ENCODE results near the gene CPO.

DNA sequence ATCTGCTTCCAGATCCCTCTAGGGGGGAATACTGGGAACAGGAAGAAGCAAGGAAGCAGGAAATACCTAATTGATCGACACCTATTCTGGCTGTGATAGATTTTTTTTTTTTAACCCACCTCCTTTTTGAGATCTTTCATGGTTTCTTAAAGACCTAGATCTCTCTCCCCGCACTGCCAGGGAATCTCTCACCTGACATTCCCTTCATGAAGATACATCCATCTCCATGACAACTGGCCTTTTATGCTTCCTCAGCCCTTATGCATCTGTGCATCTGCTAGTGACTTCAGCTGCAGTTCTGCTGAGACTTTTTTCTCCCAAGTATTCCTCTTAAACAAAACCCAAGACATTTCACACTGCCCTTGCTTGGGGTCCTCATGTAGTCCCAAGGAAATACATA, 21.1 kb upstream of the CPO start:
- TF ChIP-seq, protein P1, sequence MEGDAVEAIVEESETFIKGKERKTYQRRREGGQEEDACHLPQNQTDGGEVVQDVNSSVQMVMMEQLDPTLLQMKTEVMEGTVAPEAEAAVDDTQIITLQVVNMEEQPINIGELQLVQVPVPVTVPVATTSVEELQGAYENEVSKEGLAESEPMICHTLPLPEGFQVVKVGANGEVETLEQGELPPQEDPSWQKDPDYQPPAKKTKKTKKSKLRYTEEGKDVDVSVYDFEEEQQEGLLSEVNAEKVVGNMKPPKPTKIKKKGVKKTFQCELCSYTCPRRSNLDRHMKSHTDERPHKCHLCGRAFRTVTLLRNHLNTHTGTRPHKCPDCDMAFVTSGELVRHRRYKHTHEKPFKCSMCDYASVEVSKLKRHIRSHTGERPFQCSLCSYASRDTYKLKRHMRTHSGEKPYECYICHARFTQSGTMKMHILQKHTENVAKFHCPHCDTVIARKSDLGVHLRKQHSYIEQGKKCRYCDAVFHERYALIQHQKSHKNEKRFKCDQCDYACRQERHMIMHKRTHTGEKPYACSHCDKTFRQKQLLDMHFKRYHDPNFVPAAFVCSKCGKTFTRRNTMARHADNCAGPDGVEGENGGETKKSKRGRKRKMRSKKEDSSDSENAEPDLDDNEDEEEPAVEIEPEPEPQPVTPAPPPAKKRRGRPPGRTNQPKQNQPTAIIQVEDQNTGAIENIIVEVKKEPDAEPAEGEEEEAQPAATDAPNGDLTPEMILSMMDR (conservative IDR thresholded peaks at IDR 0.05 in 1 of 2, IDR thresholded peaks at IDR 0.05 in 1 of 2; ENCODE audit: extremely low read depth in 1 of 2, insufficient read depth in 1 of 2, low read depth in 1 of 2, low read length in 2 of 2), result no peak
- TF ChIP-seq EZH2 (IDR thresholded peaks at IDR 0.05; ENCODE audit: borderline replicate concordance, low read length), result no peak

Measured in mammary epithelial cell (primary cell).